ENCODE results near the gene FAM184A. TPM values are rescaled to one million over a fixed set of nuclear protein-coding genes. Genes with fewer than 3 reads are reported as not detected.

The FAM184A gene
- polyA plus RNA-seq, 2 of the 4 experiments (the other 2 are of a cell fraction) = 0.06 TPM; not detected in 1

DNA sequence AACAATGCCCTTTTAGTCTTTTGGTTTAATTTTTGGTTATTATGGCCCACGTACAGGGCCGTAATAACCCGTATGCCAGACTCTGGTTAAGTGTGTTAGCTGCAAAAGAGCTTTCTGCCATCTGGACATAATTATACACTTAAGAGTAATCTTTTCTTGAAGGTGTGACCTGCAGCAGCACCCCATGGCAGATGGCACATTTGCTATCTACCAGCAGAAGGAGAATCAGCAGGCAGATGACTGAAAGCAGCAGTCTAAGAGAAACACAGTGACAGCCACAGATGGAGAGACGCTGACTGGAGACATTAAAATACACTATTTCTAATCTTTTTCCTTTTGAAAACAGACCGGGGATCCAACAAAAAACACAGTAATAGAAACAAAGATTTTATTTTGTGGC, 165.8 kb downstream of the FAM184A start:
- Histone ChIP-seq H3K9me3 (no peaks in the 10 kb centered on the region), H3K4me2 (no peak overlapping the region), H3K27ac (no peak overlapping the region), H3K4me3 (no peak overlapping the region), H3K4me1 (no peaks in the 10 kb centered on the region)
- ATAC-seq (no peak), DNase-seq (ENCODE audit: low read depth in 1 of 2, low spot score in 1 of 2) (no peak), FAIRE-seq (no peak)
- TF ChIP-seq POLR2A (IDR thresholded peaks at IDR 0.05; ENCODE audit: low read length) = no peak
- TF ChIP-seq KDM5A (IDR thresholded peaks at IDR 0.05) = no peak
- no peak for TF ChIP-seq RCOR1 (IDR thresholded peaks at IDR 0.05; ENCODE audit: low read depth, low read length)
- TF ChIP-seq, protein P1, sequence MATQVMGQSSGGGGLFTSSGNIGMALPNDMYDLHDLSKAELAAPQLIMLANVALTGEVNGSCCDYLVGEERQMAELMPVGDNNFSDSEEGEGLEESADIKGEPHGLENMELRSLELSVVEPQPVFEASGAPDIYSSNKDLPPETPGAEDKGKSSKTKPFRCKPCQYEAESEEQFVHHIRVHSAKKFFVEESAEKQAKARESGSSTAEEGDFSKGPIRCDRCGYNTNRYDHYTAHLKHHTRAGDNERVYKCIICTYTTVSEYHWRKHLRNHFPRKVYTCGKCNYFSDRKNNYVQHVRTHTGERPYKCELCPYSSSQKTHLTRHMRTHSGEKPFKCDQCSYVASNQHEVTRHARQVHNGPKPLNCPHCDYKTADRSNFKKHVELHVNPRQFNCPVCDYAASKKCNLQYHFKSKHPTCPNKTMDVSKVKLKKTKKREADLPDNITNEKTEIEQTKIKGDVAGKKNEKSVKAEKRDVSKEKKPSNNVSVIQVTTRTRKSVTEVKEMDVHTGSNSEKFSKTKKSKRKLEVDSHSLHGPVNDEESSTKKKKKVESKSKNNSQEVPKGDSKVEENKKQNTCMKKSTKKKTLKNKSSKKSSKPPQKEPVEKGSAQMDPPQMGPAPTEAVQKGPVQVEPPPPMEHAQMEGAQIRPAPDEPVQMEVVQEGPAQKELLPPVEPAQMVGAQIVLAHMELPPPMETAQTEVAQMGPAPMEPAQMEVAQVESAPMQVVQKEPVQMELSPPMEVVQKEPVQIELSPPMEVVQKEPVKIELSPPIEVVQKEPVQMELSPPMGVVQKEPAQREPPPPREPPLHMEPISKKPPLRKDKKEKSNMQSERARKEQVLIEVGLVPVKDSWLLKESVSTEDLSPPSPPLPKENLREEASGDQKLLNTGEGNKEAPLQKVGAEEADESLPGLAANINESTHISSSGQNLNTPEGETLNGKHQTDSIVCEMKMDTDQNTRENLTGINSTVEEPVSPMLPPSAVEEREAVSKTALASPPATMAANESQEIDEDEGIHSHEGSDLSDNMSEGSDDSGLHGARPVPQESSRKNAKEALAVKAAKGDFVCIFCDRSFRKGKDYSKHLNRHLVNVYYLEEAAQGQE (IDR thresholded peaks at IDR 0.05) = no peak
- TF ChIP-seq FOXS1 (CRISPR knock-in tag; IDR thresholded peaks at IDR 0.05) = no peak
- no peak for TF ChIP-seq BHLHE40 (IDR thresholded peaks at IDR 0.05; ENCODE audit: low read depth, low read length)
- TF ChIP-seq, protein P2, sequence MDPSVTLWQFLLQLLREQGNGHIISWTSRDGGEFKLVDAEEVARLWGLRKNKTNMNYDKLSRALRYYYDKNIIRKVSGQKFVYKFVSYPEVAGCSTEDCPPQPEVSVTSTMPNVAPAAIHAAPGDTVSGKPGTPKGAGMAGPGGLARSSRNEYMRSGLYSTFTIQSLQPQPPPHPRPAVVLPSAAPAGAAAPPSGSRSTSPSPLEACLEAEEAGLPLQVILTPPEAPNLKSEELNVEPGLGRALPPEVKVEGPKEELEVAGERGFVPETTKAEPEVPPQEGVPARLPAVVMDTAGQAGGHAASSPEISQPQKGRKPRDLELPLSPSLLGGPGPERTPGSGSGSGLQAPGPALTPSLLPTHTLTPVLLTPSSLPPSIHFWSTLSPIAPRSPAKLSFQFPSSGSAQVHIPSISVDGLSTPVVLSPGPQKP (IDR thresholded peaks at IDR 0.05; ENCODE audit: low read depth, low read length) = no peak
- TF ChIP-seq EHMT2 (IDR thresholded peaks at IDR 0.05; ENCODE audit: low read depth) = no peak
- no peak for TF ChIP-seq HDAC2 (IDR thresholded peaks at IDR 0.05)
- TF ChIP-seq, protein P3, sequence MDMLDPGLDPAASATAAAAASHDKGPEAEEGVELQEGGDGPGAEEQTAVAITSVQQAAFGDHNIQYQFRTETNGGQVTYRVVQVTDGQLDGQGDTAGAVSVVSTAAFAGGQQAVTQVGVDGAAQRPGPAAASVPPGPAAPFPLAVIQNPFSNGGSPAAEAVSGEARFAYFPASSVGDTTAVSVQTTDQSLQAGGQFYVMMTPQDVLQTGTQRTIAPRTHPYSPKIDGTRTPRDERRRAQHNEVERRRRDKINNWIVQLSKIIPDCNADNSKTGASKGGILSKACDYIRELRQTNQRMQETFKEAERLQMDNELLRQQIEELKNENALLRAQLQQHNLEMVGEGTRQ (IDR thresholded peaks at IDR 0.05) = no peak
- TF ChIP-seq NFE2L2 (conservative IDR thresholded peaks at IDR 0.05; ENCODE audit: low read length) = no peak
- TF ChIP-seq ZFP36 (IDR thresholded peaks at IDR 0.05; ENCODE audit: borderline replicate concordance, partially characterized antibody) = no peak
- TF ChIP-seq NR3C1 (IDR thresholded peaks at IDR 0.05) = no peak
- POLR2A ChIA-PET = no interaction called here
- CTCF ChIA-PET = no interaction called here
- WGBS (ENCODE audit: missing lambda C conversion rate) = 97% methylated on average over 5 of the region's 5 CpGs

Small RNA genes lying within 50 kb of the gene (small RNA-seq; reads per million reads assigned to genes)
- 0 to 3.6 (median 0.19) reads per million in 6 experiments for gene MIR548B
- 0 reads per million in 6 experiments for gene RF00019

Other genes with a start within 250 kb of the FAM184A start
- 15.9 and 24.6 TPM in 2 replicates for gene ASF1A, start 184.5 kb downstream of the FAM184A start, polyA plus RNA-seq (2011; rRNA removed)
- 11.8 to 13.1 TPM (median 12.2 TPM) in 3 replicates for gene ASF1A, start 184.5 kb downstream of the FAM184A start, polyA plus RNA-seq (2017; fragmentation: RNase III; extraction: RNeasy Plus Mini Kit Qiagen cat#74134 plus additional on column Dnase treatment)
- 5.4 and 6.0 TPM in 2 replicates for gene MCM9, start 143.5 kb downstream of the FAM184A start, polyA plus RNA-seq (2011; rRNA removed)
- gene MCM9, start 143.5 kb downstream of the FAM184A start, polyA plus RNA-seq (2017; fragmentation: RNase III; extraction: RNeasy Plus Mini Kit Qiagen cat#74134 plus additional on column Dnase treatment) = 5.1 to 6.0 TPM (median 5.7 TPM) in 3 replicates

All from A549 (cell line).